ENCODE results near the gene LMX1A. TPM values are rescaled to one million over a fixed set of nuclear protein-coding genes. Genes with fewer than 3 reads are reported as not detected.

Gene LMX1A
- total RNA-seq, 2 experiments from 2014 or later, result not detected

- ChIA-PET POLR2A (no interaction called here), CTCF (no interaction called here)
Measured at GRCh38 chr1:165371588-165372225, 15.2 kb upstream of the LMX1A start.

GRCh38 chr1:165369255-165369848 lies 12.8 kb upstream of the LMX1A start:
- CTCF ChIA-PET, result interaction anchor here (0.7 to 2.6 kb wide), 9 partner anchors 12 to 255 kb away, joined by 3 to 14 read pairs (median 4); partner anchors contain the start of gene LMX1A
- POLR2A ChIA-PET, result no interaction called here

- POLR2A ChIA-PET, result no interaction called here
- CTCF ChIA-PET, result interaction anchor here (0.7 to 2.6 kb wide), 13 partner anchors 9 to 225 kb away, joined by 3 to 14 read pairs (median 4); partner anchors contain the start of gene LMX1A
Measured at GRCh38 chr1:165367375-165367993, 11.0 kb upstream of the LMX1A start.

- CTCF ChIA-PET, result no interaction called here
- POLR2A ChIA-PET, result no interaction called here
Measured at GRCh38 chr1:165365341-165365740, 8.8 kb upstream of the LMX1A start.

- POLR2A ChIA-PET, result no interaction called here
- CTCF ChIA-PET, result no interaction called here
Measured at GRCh38 chr1:165364568-165365133, 8.1 kb upstream of the LMX1A start.

GRCh38 chr1:165356876-165357275 lies 361 bp upstream of the LMX1A start:
- POLR2A ChIA-PET, result no interaction called here
- CTCF ChIA-PET, result interaction anchor here (1.3 kb wide), 1 partner anchor 11 kb away, joined by 4 read pairs; no protein-coding TSS in a partner anchor

GRCh38 chr1:165355139-165355976 lies 1.2 kb downstream of the LMX1A start:
- POLR2A ChIA-PET, result no interaction called here
- CTCF ChIA-PET, result interaction anchor here (1.1 to 1.3 kb wide), 2 partner anchors 12 to 13 kb away, joined by 4 to 5 read pairs; no protein-coding TSS in a partner anchor

GRCh38 chr1:165354739-165355138 lies 1.8 kb downstream of the LMX1A start:
- ChIA-PET POLR2A (no interaction called here), CTCF (interaction anchor here (1.1 kb wide), 1 partner anchor 13 kb away, joined by 5 read pairs; no protein-coding TSS in a partner anchor)

GRCh38 chr1:165353731-165354671 lies 2.5 kb downstream of the LMX1A start:
- ChIA-PET POLR2A (no interaction called here), CTCF (no interaction called here)

- ChIA-PET POLR2A (no interaction called here), CTCF (no interaction called here)
Measured at GRCh38 chr1:165352442-165353293, 3.8 kb downstream of the LMX1A start.

- ChIA-PET CTCF (no interaction called here), POLR2A (no interaction called here)
Measured at GRCh38 chr1:165351863-165352441, 4.6 kb downstream of the LMX1A start.

GRCh38 chr1:165350840-165351239 lies 5.7 kb downstream of the LMX1A start:
- CTCF ChIA-PET, result interaction anchor here (1.3 kb wide), 1 partner anchor 18 kb away, joined by 6 read pairs; no protein-coding TSS in a partner anchor
- POLR2A ChIA-PET, result no interaction called here

- CTCF ChIA-PET, result no interaction called here
Measured at GRCh38 chr1:165345502-165345901, 11.0 kb downstream of the LMX1A start.

GRCh38 chr1:165344736-165345135 lies 11.8 kb downstream of the LMX1A start:
- POLR2A ChIA-PET, result no interaction called here
- CTCF ChIA-PET, result no interaction called here

More at GRCh38 chr1:165345502-165345901, 11.0 kb downstream of the LMX1A start:
- POLR2A ChIA-PET, result no interaction called here

GRCh38 chr1:165344198-165344597 lies 12.3 kb downstream of the LMX1A start:
- POLR2A ChIA-PET, result no interaction called here
- CTCF ChIA-PET, result no interaction called here

GRCh38 chr1:165342587-165342986 lies 13.9 kb downstream of the LMX1A start:
- ChIA-PET CTCF (no interaction called here), POLR2A (no interaction called here)

GRCh38 chr1:165342168-165342567 lies 14.3 kb downstream of the LMX1A start:
- ChIA-PET POLR2A (no interaction called here), CTCF (no interaction called here)

GRCh38 chr1:165339164-165339563 lies 17.4 kb downstream of the LMX1A start:
- ChIA-PET POLR2A (no interaction called here), CTCF (no interaction called here)

Measured in activated CD8-positive, alpha-beta memory T cell treated with anti-CD3 and anti-CD28 coated beads for 36 hours (primary cell).